IMR-90 (cell line): ENCODE measurements around the gene SYTL4. TPM values are rescaled to one million over a fixed set of nuclear protein-coding genes. Genes with fewer than 3 reads are reported as not detected.

Experiments
- ATAC-seq: fragments of 200-7000 bp; cut with Tn5 transposase; 2 replicates; pipeline ENCODE4 v1.9.1; 2020; ENCODE audit warnings: low read depth, mild to moderate bottlenecking, moderate library complexity
- BruUV-seq: library from RNA; stranded (reverse); fragments of 400-500 nt; replicated peaks from 2 replicates; lab custom pipeline; 2021; lab: Mats Ljungman, UMichigan
- CTCF ChIA-PET: fragments of 300-600 bp; formaldehyde crosslinking; extraction: SDS; loops from one replicate; lab custom pipeline; 2021; ENCODE audit warnings: antibody characterized with exemption; lab: Yijun Ruan, JAX
- POLR2A ChIA-PET: fragments of 300-600 bp; sonication (Branson Sonifier 250); formaldehyde crosslinking; loops from one replicate; lab custom pipeline; 2022; ENCODE audit warnings: antibody characterized with exemption; ENCODE audit not compliant: unreplicated experiment; lab: Charles Lee
- DNase-seq: peaks from one replicate; pipeline ENCODE4 v3.0.0; 2013
- H2AFZ ChIP-seq: replicated peaks from 2 replicates; pipeline ENCODE3; 2013; ENCODE audit warnings: low read length, mild to moderate bottlenecking; ENCODE audit not compliant: poor library complexity
- H2AK5ac ChIP-seq: 2 replicates; pipeline ENCODE4 v1.6.1; 2013; ENCODE audit warnings: low read depth, low read length, inconsistent platforms
- H2AK9ac ChIP-seq: replicated peaks from 2 replicates; pipeline ENCODE3; 2013; ENCODE audit warnings: mild to moderate bottlenecking, low read depth, low read length, moderate library complexity; ENCODE audit not compliant: poor library complexity
- H2BK120ac ChIP-seq: 2 replicates; pipeline ENCODE4 v1.6.1; 2013; ENCODE audit warnings: low read depth, low read length, inconsistent platforms
- H2BK15ac ChIP-seq: 3 replicates; pipeline ENCODE4 v1.6.1; 2013; ENCODE audit warnings: low read depth, low read length, inconsistent platforms
- H2BK20ac ChIP-seq: 2 replicates; pipeline ENCODE4 v1.6.1; 2013; ENCODE audit warnings: low read depth, mild to moderate bottlenecking, inconsistent platforms, low read length, moderate library complexity
- H2BK5ac ChIP-seq: 2 replicates; pipeline ENCODE4 v1.6.1; 2013; ENCODE audit warnings: mild to moderate bottlenecking, low read depth, low read length, inconsistent platforms; ENCODE audit not compliant: poor library complexity, severe bottlenecking
- H3K14ac ChIP-seq: replicated peaks from 2 replicates; pipeline ENCODE4 v1.6.1; 2013; ENCODE audit warnings: low read depth, low read length, inconsistent platforms
- H3K18ac ChIP-seq: 2 replicates; pipeline ENCODE4 v1.6.1; 2013; ENCODE audit warnings: low read depth, low read length, control low read depth
- H3K23ac ChIP-seq: 2 replicates; pipeline ENCODE4 v1.6.1; 2013; ENCODE audit warnings: low read depth, low read length, inconsistent platforms
- H3K27ac ChIP-seq: 2 replicates; pipeline ENCODE4 v1.5.1; 2013; ENCODE audit warnings: mild to moderate bottlenecking, control low read depth, low read length; ENCODE audit not compliant: insufficient read depth
- H3K27me3 ChIP-seq: 2 replicates; pipeline ENCODE4 v1.6.1; 2013; ENCODE audit warnings: low read length; ENCODE audit not compliant: control insufficient read depth, insufficient read depth
- H3K36me3 ChIP-seq: 2 replicates; pipeline ENCODE4 v1.6.1; 2013; ENCODE audit warnings: low read length, mixed read lengths; ENCODE audit not compliant: control insufficient read depth, insufficient read depth
- H3K4ac ChIP-seq: 2 replicates; pipeline ENCODE4 v1.6.1; 2013; ENCODE audit warnings: low read depth, low read length, inconsistent platforms
- H3K4me1 ChIP-seq: 2 replicates; pipeline ENCODE4 v1.6.1; 2013; ENCODE audit warnings: low read length, mixed read lengths; ENCODE audit not compliant: control insufficient read depth, insufficient read depth
- H3K4me2 ChIP-seq: 2 replicates; pipeline ENCODE4 v1.6.1; 2013; ENCODE audit warnings: low read depth, mild to moderate bottlenecking, control low read depth, low read length, moderate library complexity
- H3K4me3 ChIP-seq: 2 replicates; pipeline ENCODE4 v1.5.1; 2013; ENCODE audit warnings: low read depth, mild to moderate bottlenecking, control low read depth, low read length, moderate library complexity; ENCODE audit not compliant: insufficient read depth
- H3K56ac ChIP-seq: 2 replicates; pipeline ENCODE4 v1.6.1; 2013; ENCODE audit warnings: low read length, inconsistent platforms; ENCODE audit not compliant: insufficient read depth; ENCODE audit errors: extremely low read depth
- H3K79me1 ChIP-seq, 2 experiments: 2 replicates each; pipeline ENCODE4 v1.6.1; 2013; ENCODE audit warnings: low read length in 2 of 2, inconsistent platforms in 1 of 2, low read depth in 1 of 2
- H3K9ac ChIP-seq: 2 replicates; pipeline ENCODE4 v1.6.1; 2013; ENCODE audit warnings: low read depth, low read length, control low read depth
- H3K9me1 ChIP-seq: 2 replicates; pipeline ENCODE4 v1.6.1; 2013; ENCODE audit warnings: low read length, inconsistent platforms; ENCODE audit not compliant: insufficient read depth
- H3K9me3 ChIP-seq: 2 replicates; pipeline ENCODE4 v1.6.1; 2013; ENCODE audit warnings: low read length; ENCODE audit not compliant: control insufficient read depth, insufficient read depth
- H4K20me1 ChIP-seq: 2 replicates; pipeline ENCODE4 v1.6.1; 2013; ENCODE audit warnings: low read length, inconsistent platforms; ENCODE audit not compliant: insufficient read depth
- H4K5ac ChIP-seq: 2 replicates; pipeline ENCODE4 v1.6.1; 2013; ENCODE audit warnings: mild to moderate bottlenecking, low read depth, low read length, control low read depth
- H4K8ac ChIP-seq, 2 experiments: 2 replicates each; pipeline ENCODE4 v1.6.1; 2013; ENCODE audit warnings: low read depth in 2 of 2, low read length in 2 of 2, control low read depth in 1 of 2, inconsistent platforms in 1 of 2
- H4K91ac ChIP-seq: 2 replicates; pipeline ENCODE4 v1.6.1; 2013; ENCODE audit warnings: low read depth, low read length, inconsistent platforms; ENCODE audit not compliant: insufficient read depth
- RCOR1 ChIP-seq: IDR thresholded peaks from 2 replicates; pipeline ENCODE4 v1.6.1; 2012; ENCODE audit warnings: mild to moderate bottlenecking, low read length, improper control_type of control experiment; ENCODE audit not compliant: insufficient replicate concordance
- RFX5 ChIP-seq: IDR thresholded peaks from 2 replicates; pipeline ENCODE4 v1.8.0; 2012; ENCODE audit warnings: low read depth, mild to moderate bottlenecking, low read length, moderate library complexity
- WGBS, 2 experiments: methylation state at CpG; one replicate each; pipeline versions ENCODE4 v1.1.5 to v1.1.7; 2013; ENCODE audit warnings: missing lambda C conversion rate in 2 of 2; ENCODE audit not compliant: insufficient read length in 1 of 2; ENCODE audit errors: extremely low coverage in 2 of 2; 5-methylcytosine and 5-hydroxymethylcytosine counted together
- dilution Hi-C: fragments of 300-500 bp; cut with HindIII; formaldehyde crosslinking; loops from one replicate; pipeline ENCODE4 v1.14.3; 2018; ENCODE audit warnings: low sequenced_read_pairs; ENCODE audit not compliant: unreplicated experiment
- in situ Hi-C: fragments of 300-500 bp; cut with MboI; formaldehyde crosslinking; loops from 3 replicates; pipeline ENCODE4 v1.14.3; 2019; ENCODE audit warnings: low sequenced_read_pairs, inconsistent platforms, mixed read lengths
- intact Hi-C: fragments of 100-400 bp; cut with micrococcal nuclease; formaldehyde crosslinking; loops from 2 replicates; pipeline ENCODE4 v1.10.0; 2022
- polyA plus RNA-seq, 3 experiments: library from polyadenylated mRNA; depleted of rRNA; stranded (reverse); fragments of >200 nt; gene quantifications; 2 replicates each; pipeline ENCODE4 v1.2.3, GENCODE V29; 2012; ENCODE audit warnings: low replicate concordance in 1 of 3
- total RNA-seq: library from RNA; depleted of rRNA; stranded (reverse); fragments of >200 nt; gene quantifications from 2 replicates; pipeline ENCODE4 v1.2.3, GENCODE V29; 2012
- TF ChIP-seq, protein P1 (sequence below): fragments of 150-350 bp; IDR thresholded peaks from 2 replicates; pipeline ENCODE4 v1.6.1; 2017; ENCODE audit warnings: mild to moderate bottlenecking, antibody characterized with exemption, low read length, low read depth

Gene SYTL4
- total and polyA plus RNA-seq, 2 of the 4 experiments (the other 2 are of a cell fraction), result 2.3 to 2.4 TPM

DNA sequence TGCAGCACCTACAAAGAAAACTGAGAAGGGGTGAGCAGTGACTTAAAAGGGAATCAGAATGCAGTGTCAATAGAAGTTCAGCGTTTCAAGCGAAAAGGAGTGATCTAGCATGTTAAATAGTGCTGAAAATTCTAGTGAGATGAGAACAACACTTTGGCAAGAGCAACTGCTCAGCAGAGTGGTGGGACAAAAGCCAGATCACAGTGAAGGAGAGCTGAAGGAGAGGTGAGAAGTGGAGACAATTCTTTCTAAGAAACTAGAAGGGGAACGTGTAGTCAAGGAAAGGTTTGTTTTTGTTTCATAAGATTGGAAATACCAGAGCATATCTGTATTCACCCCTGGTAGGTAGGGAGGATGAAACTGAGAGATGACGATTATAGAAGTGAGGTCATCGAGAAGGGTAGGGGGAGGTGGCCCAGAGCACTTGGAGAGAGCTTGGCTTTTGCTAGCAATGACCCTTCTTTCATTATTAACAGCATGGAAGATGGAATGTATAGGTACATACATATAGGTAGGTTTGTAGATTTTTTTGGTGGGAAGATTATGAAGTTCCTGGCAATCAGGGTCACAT lies 54.2 kb downstream of the SYTL4 start:
- 53% methylated on average over 3 of the region's 5 CpGs; no CpG with 5 or more reads in 1 of the 2 experiments for WGBS, 2 experiments
- dilution Hi-C loops, result no loop called here
- in situ Hi-C loops, result no loop called here

More for the DNA sequence above, 54.2 kb downstream of the SYTL4 start:
- H3K4me1 ChIP-seq, result peaks cover 5% of the 10 kb centered on the region
- no peak overlapping the region for H2BK5ac ChIP-seq
- no peak overlapping the region for H3K18ac ChIP-seq
- no peak overlapping the region for H3K4me2 ChIP-seq
- H3K4ac ChIP-seq, result no peak overlapping the region
- ATAC-seq (no peak), DNase-seq (peak; percentile 53)
- intact Hi-C loops, result no loop called here
- no peak overlapping the region for H3K14ac ChIP-seq
- no peak overlapping the region for H3K56ac ChIP-seq
- no peak overlapping the region for H3K23ac ChIP-seq
- ChIA-PET CTCF (no interaction called here), POLR2A (no interaction called here)
- H3K27me3 ChIP-seq, result no peaks in the 10 kb centered on the region; the same call in 1 of the 2 replicates
- no peaks in the 10 kb centered on the region for H3K79me1 ChIP-seq
- no peaks in the 10 kb centered on the region for H3K36me3 ChIP-seq
- no peak overlapping the region for H2AK9ac ChIP-seq
- no peak overlapping the region for H3K27ac ChIP-seq
- no peak for TF ChIP-seq RCOR1
- TF ChIP-seq, protein P1, sequence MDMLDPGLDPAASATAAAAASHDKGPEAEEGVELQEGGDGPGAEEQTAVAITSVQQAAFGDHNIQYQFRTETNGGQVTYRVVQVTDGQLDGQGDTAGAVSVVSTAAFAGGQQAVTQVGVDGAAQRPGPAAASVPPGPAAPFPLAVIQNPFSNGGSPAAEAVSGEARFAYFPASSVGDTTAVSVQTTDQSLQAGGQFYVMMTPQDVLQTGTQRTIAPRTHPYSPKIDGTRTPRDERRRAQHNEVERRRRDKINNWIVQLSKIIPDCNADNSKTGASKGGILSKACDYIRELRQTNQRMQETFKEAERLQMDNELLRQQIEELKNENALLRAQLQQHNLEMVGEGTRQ, result no peak
- no peak for TF ChIP-seq RFX5
- H3K4me3 ChIP-seq, result no peak overlapping the region
- H3K9ac ChIP-seq, result no peak overlapping the region
- H2AK5ac ChIP-seq, result no peak overlapping the region
- no peak overlapping the region for H2BK20ac ChIP-seq
- H2AFZ ChIP-seq, result no peak overlapping the region
- no peaks in the 10 kb centered on the region for H4K20me1 ChIP-seq
- H4K8ac ChIP-seq, result no peak overlapping the region
- H3K9me1 ChIP-seq, result 0 out of 2 replicates have a peak, but pooled peaks cover 3% of the 10 kb centered on the region
- no TSS peak for BruUV-seq
- H2BK15ac ChIP-seq, result no peak overlapping the region
- no peak overlapping the region for H2BK120ac ChIP-seq
- no peaks in the 10 kb centered on the region for H3K9me3 ChIP-seq
- H4K5ac ChIP-seq, result no peak overlapping the region
- no peak overlapping the region for H4K91ac ChIP-seq
